Fibroblast of skin of abdomen (primary cell): Measurements from ENCODE around the gene CASP2.

Experiments used
- DNase-seq: peaks from one replicate; pipeline ENCODE4 v3.0.0-alpha.2; 2013

CASP2 gene

GRCh38 chr7:143299346-143299745, 11.2 kb downstream of the CASP2 start:
- no peak for DNase-seq

- no peak for DNase-seq
These were observed 11.7 kb downstream of the CASP2 start for GRCh38 chr7:143299840-143300239.

GRCh38 chr7:143300959-143301935, 13.1 kb downstream of the CASP2 start:
- no peak for DNase-seq

GRCh38 chr7:143303733-143304132, 15.6 kb downstream of the CASP2 start:
- no peak for DNase-seq

GRCh38 chr7:143304938-143305337, 16.8 kb downstream of the CASP2 start:
- DNase-seq = no peak

GRCh38 chr7:143305423-143306070, 17.4 kb downstream of the CASP2 start:
- DNase-seq = no peak

- no peak for DNase-seq
These were observed 20.5 kb downstream of the CASP2 start for GRCh38 chr7:143308632-143309031.

- no peak for DNase-seq
These were observed 26.0 kb downstream of the CASP2 start for GRCh38 chr7:143314127-143314526.

- DNase-seq = no peak
These were observed 27.6 kb downstream of the CASP2 start, which contains the start of gene CLCN1 for GRCh38 chr7:143315776-143316175. Gene CLCN1, plus strand, starts transcription at chr7:143316111. Its CDS starts 102 bp downstream, at chr7:143316213.

- no peak for DNase-seq
These were observed 28.3 kb downstream of the CASP2 start for GRCh38 chr7:143316492-143316891.

GRCh38 chr7:143318661-143319060, 30.5 kb downstream of the CASP2 start:
- DNase-seq = peak; percentile 20

GRCh38 chr7:143320620-143321019, 32.5 kb downstream of the CASP2 start:
- no peak for DNase-seq

- DNase-seq = no peak
These were observed 33.1 kb downstream of the CASP2 start for GRCh38 chr7:143321242-143321641.

- DNase-seq = no peak
These were observed 33.6 kb downstream of the CASP2 start for GRCh38 chr7:143321734-143322133.

GRCh38 chr7:143322760-143323633, 34.8 kb downstream of the CASP2 start:
- DNase-seq = no peak

GRCh38 chr7:143323653-143324052, 35.5 kb downstream of the CASP2 start:
- DNase-seq = no peak

- no peak for DNase-seq
These were observed 37.1 kb downstream of the CASP2 start for GRCh38 chr7:143325240-143325639.

- DNase-seq = no peak
These were observed 39.8 kb downstream of the CASP2 start for GRCh38 chr7:143327903-143328302.

GRCh38 chr7:143329471-143330170, 41.5 kb downstream of the CASP2 start:
- no peak for DNase-seq

- peak; percentile 77 for DNase-seq
These were observed 43.1 kb downstream of the CASP2 start for GRCh38 chr7:143331179-143331801.

GRCh38 chr7:143334244-143334643, 46.1 kb downstream of the CASP2 start:
- no peak for DNase-seq

GRCh38 chr7:143337216-143337615, 49.1 kb downstream of the CASP2 start:
- no peak for DNase-seq
